ENCODE data around the gene TOGARAM1.

Gene TOGARAM1, protein sequence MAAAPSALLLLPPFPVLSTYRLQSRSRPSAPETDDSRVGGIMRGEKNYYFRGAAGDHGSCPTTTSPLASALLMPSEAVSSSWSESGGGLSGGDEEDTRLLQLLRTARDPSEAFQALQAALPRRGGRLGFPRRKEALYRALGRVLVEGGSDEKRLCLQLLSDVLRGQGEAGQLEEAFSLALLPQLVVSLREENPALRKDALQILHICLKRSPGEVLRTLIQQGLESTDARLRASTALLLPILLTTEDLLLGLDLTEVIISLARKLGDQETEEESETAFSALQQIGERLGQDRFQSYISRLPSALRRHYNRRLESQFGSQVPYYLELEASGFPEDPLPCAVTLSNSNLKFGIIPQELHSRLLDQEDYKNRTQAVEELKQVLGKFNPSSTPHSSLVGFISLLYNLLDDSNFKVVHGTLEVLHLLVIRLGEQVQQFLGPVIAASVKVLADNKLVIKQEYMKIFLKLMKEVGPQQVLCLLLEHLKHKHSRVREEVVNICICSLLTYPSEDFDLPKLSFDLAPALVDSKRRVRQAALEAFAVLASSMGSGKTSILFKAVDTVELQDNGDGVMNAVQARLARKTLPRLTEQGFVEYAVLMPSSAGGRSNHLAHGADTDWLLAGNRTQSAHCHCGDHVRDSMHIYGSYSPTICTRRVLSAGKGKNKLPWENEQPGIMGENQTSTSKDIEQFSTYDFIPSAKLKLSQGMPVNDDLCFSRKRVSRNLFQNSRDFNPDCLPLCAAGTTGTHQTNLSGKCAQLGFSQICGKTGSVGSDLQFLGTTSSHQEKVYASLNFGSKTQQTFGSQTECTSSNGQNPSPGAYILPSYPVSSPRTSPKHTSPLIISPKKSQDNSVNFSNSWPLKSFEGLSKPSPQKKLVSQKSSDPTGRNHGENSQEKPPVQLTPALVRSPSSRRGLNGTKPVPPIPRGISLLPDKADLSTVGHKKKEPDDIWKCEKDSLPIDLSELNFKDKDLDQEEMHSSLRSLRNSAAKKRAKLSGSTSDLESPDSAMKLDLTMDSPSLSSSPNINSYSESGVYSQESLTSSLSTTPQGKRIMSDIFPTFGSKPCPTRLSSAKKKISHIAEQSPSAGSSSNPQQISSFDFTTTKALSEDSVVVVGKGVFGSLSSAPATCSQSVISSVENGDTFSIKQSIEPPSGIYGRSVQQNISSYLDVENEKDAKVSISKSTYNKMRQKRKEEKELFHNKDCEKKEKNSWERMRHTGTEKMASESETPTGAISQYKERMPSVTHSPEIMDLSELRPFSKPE (N-terminal part only)

GRCh38 chr14:44961554-44962333 is at the start of gene TOGARAM1, which contains the start of gene KLHL28:
Gene TOGARAM1 (plus strand): TSS chr14:44962190. CDS start chr14:44962422, 232 bp downstream.
Gene KLHL28 (minus strand): TSS chr14:44961947. CDS start chr14:44945928, 16,019 bp downstream.
- peak; percentile 98 for DNase-seq

DNA sequence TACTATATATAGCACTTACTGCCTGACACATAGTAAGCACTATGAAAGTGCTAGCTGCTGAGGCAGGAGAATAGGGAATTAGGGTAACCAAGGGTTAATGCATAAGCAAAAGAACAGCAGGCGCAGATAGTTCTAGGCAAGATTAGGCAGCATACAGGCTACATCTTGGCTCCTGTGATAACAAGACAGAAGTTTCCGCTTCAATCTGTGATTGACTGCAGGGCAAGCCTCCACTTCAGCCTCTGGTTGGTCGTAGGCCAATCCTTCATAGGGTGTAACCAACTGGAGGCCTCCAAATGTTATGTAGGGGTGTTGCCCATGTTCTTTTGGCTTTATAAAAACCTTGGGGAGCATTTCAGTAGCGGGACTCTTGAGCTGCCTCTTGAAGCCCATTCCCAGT is 47.1 kb upstream of the TOGARAM1 start:
- peak; percentile 89 for DNase-seq

DNA sequence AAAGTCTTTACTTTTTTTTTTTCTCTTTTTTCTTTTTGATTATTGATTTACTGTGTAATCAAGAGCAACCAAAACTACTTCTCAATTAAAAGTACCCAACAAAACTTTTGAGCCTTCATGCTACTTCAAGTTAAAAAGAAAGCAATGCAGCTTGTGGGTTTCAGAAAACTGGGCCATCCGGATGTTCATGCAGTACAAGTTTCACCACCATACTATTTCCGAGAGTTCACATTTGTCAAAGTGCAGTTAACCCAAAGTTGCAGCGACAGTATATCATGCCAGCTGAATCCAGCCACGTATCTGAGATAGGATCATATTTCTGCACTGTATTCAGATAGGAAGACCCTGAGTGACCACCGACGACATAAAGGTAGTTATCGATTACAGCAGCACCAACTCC is 33.2 kb upstream of the TOGARAM1 start:
- DNase-seq, result no peak

DNA sequence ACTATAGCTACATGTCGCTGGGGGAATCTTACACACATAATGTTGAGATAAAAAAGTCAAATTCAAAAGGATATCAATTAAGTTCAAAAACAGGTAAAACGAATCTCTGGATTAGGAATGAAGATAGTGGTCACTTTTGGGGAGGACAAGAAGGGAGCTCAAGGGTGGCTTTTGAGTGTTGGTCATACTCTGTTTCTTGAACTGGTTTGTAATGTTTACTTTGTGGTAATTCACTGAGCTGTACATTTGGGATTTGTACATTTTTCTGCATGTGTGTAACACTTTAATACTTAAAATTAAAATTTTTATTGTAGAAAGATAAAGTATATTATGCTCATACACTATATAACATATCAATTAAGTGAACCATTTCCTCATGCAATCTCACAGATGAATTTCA is 26.8 kb upstream of the TOGARAM1 start:
- no peak for DNase-seq

- no peak for DNase-seq
Measured at GRCh38 chr14:44937547-44937946, 24.4 kb upstream of the TOGARAM1 start.

DNA sequence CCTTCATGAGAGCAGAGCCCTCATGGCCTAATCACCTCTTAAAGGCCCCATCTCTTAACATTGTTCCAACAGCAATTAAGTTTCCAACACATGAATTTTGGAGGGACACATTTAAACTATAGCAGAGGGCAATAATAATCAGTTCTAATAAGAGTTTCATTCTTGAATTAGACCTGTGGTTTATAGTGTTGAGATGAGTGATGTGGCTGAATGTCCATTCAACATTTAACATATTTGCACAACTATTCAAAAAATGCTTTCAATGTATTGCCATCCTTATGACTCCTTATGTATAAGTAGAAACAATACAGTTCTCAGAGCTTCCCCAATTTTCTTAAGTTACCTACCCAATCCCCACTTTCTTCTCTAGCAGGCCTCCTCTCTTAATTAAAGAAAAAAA is 21.8 kb upstream of the TOGARAM1 start:
- DNase-seq, result no peak

DNA sequence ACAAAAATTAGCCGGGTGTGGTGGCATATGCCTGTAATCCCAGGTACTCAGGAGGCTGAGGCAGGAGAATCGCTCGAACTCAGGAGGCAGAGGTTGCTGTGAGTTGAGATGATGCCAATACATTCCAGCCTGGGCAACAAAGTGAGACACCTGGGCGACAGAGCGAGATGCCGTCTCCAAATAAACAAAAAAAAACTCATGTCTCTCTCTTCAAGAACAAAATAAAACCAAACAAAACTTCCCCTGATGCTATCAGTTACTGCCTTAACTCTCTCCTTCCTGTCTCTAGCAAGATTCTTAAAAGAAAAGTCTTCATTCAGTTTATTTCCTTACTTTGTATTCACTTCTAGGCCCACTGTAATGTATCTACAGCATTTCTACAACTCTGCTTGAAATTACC is 21.0 kb upstream of the TOGARAM1 start:
- DNase-seq, result no peak

- no peak for DNase-seq
Measured at GRCh38 chr14:44941591-44941990, 20.4 kb upstream of the TOGARAM1 start.

- no peak for DNase-seq
Measured at GRCh38 chr14:44942436-44942835, 19.6 kb upstream of the TOGARAM1 start.

GRCh38 chr14:44944107-44944506 is 17.9 kb upstream of the TOGARAM1 start:
- no peak for DNase-seq

GRCh38 chr14:44945264-44945663 is 16.7 kb upstream of the TOGARAM1 start:
- DNase-seq, result no peak

DNA sequence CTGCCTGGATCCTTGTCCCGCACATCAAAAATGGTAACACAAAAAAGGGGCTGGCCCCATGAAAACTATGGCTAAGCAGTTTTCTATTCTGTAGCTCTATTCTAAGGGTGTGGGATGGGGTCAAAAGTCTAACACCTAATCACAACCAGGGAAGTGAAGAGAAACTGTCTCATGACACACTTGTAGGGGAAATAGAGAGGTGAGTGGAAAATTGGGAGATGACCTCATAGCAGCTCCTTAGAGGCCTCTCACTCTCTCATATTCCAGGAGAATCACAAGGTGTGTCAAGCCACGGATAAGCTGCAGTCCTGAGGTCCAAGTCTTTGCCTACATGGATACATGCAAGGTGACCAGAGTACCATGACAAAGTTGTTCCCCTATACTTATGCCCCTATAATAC is 10.9 kb upstream of the TOGARAM1 start:
- DNase-seq, result no peak

GRCh38 chr14:44952391-44953110 is 9.4 kb upstream of the TOGARAM1 start:
- no peak for DNase-seq

- no peak for DNase-seq
Measured at GRCh38 chr14:44954750-44955149, 7.2 kb upstream of the TOGARAM1 start.

DNA sequence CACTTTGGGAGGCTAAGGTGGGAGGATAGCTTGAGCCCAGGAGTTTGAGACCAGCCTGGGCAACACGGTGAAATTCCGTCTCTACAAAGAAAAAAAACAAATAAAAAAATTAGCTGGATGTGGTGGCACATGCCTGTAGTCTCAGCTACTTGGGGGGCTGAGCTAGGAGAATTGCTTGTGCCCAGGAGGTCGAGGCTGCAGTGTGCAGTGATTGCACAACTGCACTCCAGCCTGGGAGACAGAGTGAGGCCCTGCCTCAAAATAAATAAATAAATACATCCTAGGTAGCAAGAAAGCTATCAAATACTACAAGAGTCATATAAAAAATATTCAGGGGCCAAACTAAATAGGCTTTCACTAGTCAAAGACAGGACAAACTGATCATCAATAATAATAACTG is 6.5 kb upstream of the TOGARAM1 start:
- no peak for DNase-seq

DNA sequence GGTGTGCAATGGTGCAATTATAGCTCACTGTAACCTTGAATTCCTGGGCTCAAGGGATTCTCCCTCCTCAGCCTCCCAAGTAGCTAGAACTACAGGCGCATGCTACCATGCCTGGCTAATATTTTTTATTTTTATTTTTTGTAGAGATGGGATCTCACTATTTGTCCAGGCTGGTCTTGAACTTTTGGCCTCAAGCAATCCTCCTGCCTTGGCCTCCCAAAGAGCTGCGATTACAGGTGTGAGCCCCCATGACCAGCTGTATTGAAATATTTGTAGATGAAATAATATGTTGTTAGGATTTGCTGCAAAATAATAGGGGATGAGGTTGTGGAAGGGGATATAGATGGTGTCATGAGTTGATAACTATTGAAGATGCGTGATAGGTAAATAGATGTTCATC is 5.1 kb upstream of the TOGARAM1 start:
- DNase-seq, result no peak

GRCh38 chr14:44959538-44959937 is 2.5 kb upstream of the TOGARAM1 start:
- DNase-seq, result no peak

DNA sequence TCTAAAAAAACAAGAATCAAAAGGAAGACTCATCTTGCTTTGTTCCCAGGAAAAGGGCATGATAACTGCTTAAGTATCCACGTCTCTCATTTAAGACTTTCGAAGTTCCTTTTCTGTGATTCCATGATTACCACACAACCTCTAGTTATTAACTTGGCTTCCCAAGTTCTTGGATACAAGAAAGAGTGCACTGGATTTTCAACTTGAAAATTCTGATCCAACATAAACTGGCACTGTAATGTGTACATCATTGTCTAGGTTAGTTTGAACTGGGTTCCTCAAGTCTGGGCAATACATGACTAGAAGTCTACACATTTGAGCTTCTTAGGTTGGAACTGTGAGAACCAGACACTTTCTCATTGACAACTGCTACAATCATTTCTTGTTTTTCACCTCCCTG is 1.8 kb upstream of the TOGARAM1 start:
- peak; percentile 38 for DNase-seq

- no peak for DNase-seq
Measured at GRCh38 chr14:44960646-44961045, 1.3 kb upstream of the TOGARAM1 start.

DNA sequence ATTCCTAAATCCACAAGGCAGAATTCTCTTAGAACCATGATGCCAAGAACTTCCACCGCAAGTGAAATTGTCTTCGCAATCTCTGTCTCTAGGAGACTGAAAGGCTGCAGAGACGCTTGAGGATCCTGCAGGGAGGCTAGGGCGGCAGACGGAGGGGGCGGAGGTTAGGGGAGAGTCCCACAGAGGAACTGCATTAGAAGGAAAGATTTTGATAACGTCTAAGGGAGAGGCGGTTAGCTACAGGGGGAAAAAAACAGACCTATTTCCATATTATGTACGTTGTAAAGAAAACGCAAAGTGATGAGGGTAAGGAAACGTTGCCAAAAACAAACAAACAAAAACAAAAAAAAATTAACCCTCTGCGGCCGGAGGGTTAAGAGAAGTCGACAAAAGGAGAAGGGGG is 838 bp upstream of the TOGARAM1 start:
- DNase-seq, result peak; percentile 85

DNA sequence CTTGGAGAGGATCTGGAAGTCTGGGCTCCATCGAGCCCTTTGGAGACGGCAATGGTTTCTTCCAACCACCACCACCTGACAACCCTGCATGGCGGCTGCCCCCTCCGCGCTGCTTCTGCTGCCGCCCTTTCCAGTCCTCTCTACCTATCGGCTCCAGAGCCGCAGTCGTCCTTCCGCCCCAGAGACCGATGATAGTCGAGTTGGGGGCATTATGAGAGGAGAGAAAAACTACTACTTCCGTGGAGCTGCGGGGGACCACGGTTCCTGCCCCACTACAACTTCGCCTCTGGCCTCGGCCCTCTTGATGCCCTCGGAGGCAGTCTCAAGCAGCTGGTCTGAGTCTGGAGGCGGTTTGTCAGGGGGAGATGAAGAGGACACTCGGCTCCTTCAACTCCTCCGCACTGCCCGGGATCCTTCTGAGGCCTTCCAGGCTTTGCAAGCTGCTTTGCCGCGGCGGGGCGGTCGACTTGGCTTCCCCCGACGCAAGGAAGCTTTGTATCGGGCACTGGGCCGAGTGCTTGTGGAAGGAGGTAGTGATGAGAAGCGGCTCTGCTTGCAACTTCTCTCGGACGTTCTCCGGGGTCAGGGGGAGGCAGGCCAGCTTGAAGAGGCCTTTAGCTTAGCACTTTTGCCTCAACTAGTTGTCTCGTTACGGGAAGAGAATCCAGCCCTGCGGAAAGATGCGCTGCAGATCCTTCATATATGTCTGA is 499 bp downstream of the TOGARAM1 start:
- peak; percentile 64 for DNase-seq
